ENCODE measurements around the gene PLEKHJ1. TPM values are rescaled to one million over a fixed set of nuclear protein-coding genes. Genes with fewer than 3 reads are reported as not detected.
"Not testable (repeated sequence)": the region's sequence is repeated elsewhere in the genome, so short reads cannot be mapped to it uniquely, and the experiment has no call there.

Gene PLEKHJ1
- 10 to 100 TPM; 69.8 to 71.3 TPM for total RNA-seq

GRCh38 chr19:2236314-2237050 is at the start of gene PLEKHJ1, which contains the start of gene SF3A2:
TSS of gene PLEKHJ1 (minus strand) at chr19:2236329. CDS start at chr19:2236248, 81 bp downstream.
TSS of gene SF3A2 (plus strand) at chr19:2236824. CDS start at chr19:2243419, 6,595 bp downstream.
- Mint-ChIP-seq H3K9me3 (no peaks in the 10 kb centered on the region), H3K27ac (peak within 1 kb of the TSS; percentile 100), H3K4me1 (peaks cover 46% of the 10 kb centered on the region), H3K27me3 (no peaks in the 10 kb centered on the region), H3K4me3 (peak within 1 kb of the TSS; percentile 100), H3K36me3 (peaks cover 23% of the 10 kb centered on the region)
- POLR2A ChIA-PET: interaction anchor here (0.5 to 4.5 kb wide), 14 partner anchors 25 to 510 kb away, joined by 3 to 71 read pairs (median 4); partner anchors contain the start of genes LSM7, SPPL2B and TIMM13
- DNase-seq (peak; percentile 100), ATAC-seq (ENCODE audit: low read depth) (peak; percentile 90)

GRCh38 chr19:2283835-2284507 is 47.8 kb upstream of the PLEKHJ1 start:
- Mint-ChIP-seq H3K36me3 (no peaks in the 10 kb centered on the region), H3K27ac (no peak overlapping the region), H3K4me1 (peaks cover 11% of the 10 kb centered on the region), H3K27me3 (peaks cover 6% of the 10 kb centered on the region), H3K4me3 (no peak overlapping the region), H3K9me3 (no peaks in the 10 kb centered on the region)
- DNase-seq (no peak), ATAC-seq (ENCODE audit: low read depth) (no peak)
- POLR2A ChIA-PET: interaction anchor here (0.7 kb wide), 2 partner anchors 9 to 43 kb away, joined by 3 to 4 read pairs; no protein-coding TSS in a partner anchor

DNA sequence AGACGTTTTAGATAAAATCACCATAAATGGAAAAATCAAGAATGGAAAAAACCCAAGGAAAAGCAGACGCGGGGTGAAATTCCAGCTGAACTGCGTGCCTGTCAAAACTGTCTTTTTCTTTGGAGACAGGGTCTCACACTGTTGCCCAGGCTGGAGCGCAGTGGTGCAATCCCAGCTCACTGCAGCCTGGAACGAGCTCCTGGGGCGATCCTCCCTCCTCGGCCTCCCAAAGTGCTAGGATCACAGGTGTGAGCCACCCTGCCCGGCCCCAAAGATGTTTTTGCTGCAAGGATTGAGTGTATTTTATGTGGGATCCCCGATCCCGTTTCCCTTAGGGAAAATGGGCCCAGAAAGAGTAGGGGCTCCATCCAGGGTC is 46.7 kb upstream of the PLEKHJ1 start:
- POLR2A ChIA-PET: interaction anchor here (1.0 to 1.1 kb wide), 2 partner anchors 47 to 193 kb away, joined by 3 to 4 read pairs; partner anchors contain the start of gene GADD45B

DNA sequence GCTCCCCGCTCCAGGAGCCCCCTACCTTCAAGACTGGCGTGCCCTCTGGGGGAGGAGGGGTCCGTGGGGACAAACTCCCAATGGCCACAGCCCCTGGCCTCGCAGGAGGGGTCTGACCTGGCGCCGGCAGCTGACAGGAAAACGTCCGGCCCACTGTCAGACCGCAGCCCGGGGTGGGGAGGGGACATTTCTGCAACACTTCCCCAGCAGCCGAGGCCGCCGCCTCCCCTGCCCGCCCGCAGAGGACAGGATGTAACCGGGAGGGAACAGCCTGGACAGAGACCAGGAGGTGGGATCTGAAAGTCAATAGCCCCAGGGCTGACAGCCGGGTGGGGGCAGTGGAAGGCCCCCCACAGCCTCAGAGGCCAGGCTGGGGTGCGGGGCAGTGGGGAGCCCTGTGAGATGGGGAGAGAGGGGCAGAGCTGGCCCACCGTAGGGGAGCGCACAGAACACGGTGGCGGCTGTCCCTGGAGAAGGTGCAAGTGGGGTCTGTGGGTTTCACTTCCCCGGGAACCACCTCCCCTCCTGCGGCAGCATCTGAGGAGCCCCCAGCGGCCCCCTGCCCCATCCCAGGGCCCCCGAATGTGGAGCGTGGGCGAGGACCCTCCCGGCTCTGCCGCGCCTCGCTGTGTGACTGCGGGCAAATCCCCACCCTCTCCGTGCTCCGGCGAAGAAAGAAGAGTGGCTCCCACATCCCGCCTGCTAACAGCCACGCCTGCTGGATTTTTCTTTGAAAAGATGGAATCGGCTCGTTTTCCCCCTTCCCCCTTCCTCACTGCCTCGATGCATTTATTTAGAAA is 46.1 kb upstream of the PLEKHJ1 start, which contains the start of gene PEAK3:
TSS of gene PEAK3 (minus strand) at position 114 of the 800 bp plus-strand sequence. CDS start 1,244 bp downstream, outside the sequence.
- peak; percentile 70 for DNase-seq

More for the DNA sequence above, 46.7 kb upstream of the PLEKHJ1 start:
- H3K9me3 Mint-ChIP-seq: no peaks in the 10 kb centered on the region
- no peak for DNase-seq
- H3K27me3 Mint-ChIP-seq: peaks cover 6% of the 10 kb centered on the region
- H3K4me1 Mint-ChIP-seq: peaks cover 6% of the 10 kb centered on the region
- no peak for ATAC-seq (ENCODE audit: low read depth)
- H3K27ac Mint-ChIP-seq: no peak overlapping the region
- no peaks in the 10 kb centered on the region for H3K36me3 Mint-ChIP-seq
- peak overlapping the region; percentile 63 for H3K4me3 Mint-ChIP-seq

GRCh38 chr19:2281265-2282061 is 45.3 kb upstream of the PLEKHJ1 start:
- not testable (repeated sequence) for H3K4me1 Mint-ChIP-seq; DNase-seq; H3K27me3 Mint-ChIP-seq; H3K9me3 Mint-ChIP-seq; H3K36me3 Mint-ChIP-seq; ATAC-seq (ENCODE audit: low read depth)
- POLR2A ChIA-PET: interaction anchor here (1.0 to 1.1 kb wide), 2 partner anchors 46 to 194 kb away, joined by 3 to 4 read pairs; partner anchors contain the start of gene GADD45B
- Mint-ChIP-seq H3K4me3 (peak overlapping the region; percentile 63), H3K27ac (peak overlapping the region; percentile 42)

More for the DNA sequence above, 46.1 kb upstream of the PLEKHJ1 start, which contains the start of gene PEAK3:
- Mint-ChIP-seq H3K36me3 (no peaks in the 10 kb centered on the region), H3K4me1 (peaks cover 6% of the 10 kb centered on the region), H3K27ac (peak within 1 kb of the TSS; percentile 63), H3K4me3 (peak within 1 kb of the TSS; percentile 63), H3K27me3 (peaks cover 6% of the 10 kb centered on the region), H3K9me3 (no peaks in the 10 kb centered on the region)
- peak; percentile 61 for ATAC-seq (ENCODE audit: low read depth)
- POLR2A ChIA-PET: interaction anchor here (1.0 to 1.1 kb wide), 2 partner anchors 46 to 194 kb away, joined by 3 to 4 read pairs; partner anchors contain the start of gene GADD45B

DNA sequence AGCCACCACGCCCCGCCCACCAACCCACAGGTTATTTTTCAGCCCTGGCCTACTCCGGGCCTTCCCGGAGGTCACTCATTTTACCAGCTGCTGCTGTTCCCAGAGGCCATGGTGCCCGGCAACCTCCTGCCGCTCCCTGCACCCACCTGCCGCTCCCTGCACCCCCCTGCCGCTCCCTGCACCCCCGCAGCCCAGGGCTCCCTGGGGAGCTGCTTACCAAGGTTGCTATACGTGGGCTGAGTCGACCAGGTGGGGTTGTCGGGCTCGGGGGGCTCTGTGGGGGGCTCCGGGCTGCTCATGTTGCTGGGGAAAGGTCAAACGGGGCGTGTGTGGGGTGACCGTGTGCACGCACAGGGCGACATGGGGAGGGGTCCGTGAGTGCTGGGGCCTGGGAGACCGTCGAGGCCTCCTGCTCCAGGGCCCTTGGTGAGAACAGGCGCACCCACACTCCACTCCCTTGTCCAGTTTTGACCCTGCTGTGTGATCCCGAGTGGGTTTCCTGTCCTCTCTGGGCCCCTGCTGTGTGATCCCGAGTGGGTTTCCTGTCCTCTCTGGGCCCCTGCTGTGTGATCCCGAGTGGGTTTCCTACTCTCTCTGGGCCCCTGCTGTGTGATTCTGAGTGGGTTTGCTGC is 44.6 kb upstream of the PLEKHJ1 start:
- POLR2A ChIA-PET: interaction anchor here (0.7 kb wide), 1 partner anchor 175 kb away, joined by 4 read pairs; no protein-coding TSS in a partner anchor
- no peaks in the 10 kb centered on the region for H3K9me3 Mint-ChIP-seq
- no peak for ATAC-seq (ENCODE audit: low read depth)
- no peak overlapping the region for H3K4me3 Mint-ChIP-seq
- peaks cover 6% of the 10 kb centered on the region for H3K27me3 Mint-ChIP-seq
- DNase-seq: no peak
- H3K27ac Mint-ChIP-seq: no peak overlapping the region
- H3K36me3 Mint-ChIP-seq: no peaks in the 10 kb centered on the region
- peaks cover 6% of the 10 kb centered on the region for H3K4me1 Mint-ChIP-seq

DNA sequence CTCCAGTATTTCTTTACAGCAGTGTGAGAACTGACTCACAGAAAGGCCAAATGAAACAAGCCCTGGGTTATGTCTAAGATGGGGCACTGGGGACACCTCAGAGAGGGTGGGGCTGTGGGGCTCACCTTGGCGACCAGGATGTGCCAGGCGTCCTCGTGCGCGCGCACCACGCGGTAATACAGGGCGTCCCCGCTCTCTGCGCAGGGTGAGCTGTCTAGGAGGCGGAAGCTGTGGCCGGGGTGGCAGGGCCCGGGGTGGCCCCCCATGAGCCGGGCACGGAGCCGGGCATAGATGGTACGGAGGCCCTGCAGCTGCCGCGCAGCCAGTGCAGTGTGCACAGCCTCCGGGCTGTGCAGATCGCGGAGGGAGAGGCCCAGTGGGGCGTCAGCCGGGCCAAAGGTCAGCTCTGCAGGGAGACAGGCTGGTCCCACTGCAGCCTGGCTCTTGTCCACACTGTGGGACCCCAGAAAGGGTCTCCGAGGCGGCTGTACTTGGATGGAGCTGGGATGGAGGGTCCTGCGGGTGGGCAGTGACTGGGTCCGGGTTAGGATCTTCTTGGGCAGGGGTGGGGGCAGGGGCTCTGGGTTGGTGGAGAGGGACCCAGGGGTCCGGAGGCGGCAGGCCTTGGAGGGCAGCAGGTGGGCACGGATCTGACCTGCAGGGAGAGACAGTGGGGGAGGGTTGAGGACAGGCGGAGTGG is 42.5 kb upstream of the PLEKHJ1 start:
- POLR2A ChIA-PET: interaction anchor here (1.3 kb wide), 1 partner anchor 129 kb away, joined by 3 read pairs; no protein-coding TSS in a partner anchor
- ATAC-seq (ENCODE audit: low read depth): no peak
- Mint-ChIP-seq H3K27me3 (peaks cover 6% of the 10 kb centered on the region), H3K9me3 (no peaks in the 10 kb centered on the region), H3K4me3 (no peak overlapping the region), H3K36me3 (peaks cover 12% of the 10 kb centered on the region), H3K4me1 (peaks cover 19% of the 10 kb centered on the region), H3K27ac (no peak overlapping the region)
- DNase-seq: no peak

DNA sequence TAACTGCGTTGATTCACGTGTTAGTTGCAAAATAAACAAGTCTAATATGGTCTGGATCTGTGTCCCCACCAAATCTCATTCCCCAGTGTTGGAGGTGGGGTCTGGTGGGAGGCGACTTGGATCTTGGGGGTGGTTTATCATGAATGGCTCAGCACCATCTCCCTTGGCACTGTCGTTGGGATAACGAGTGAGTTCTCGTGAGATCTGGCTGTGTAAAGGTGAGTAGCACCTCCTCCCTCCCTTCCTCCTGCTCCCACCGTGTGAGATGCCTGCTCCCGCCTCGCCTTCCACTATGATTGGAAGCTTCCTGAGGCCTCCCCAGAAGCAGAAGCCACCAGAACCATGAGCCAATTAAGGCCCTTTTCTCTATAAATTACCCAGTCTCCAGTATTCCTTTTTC is 41.0 kb upstream of the PLEKHJ1 start:
- Mint-ChIP-seq H3K4me1 (peaks cover 23% of the 10 kb centered on the region), H3K27ac (no peak overlapping the region), H3K4me3 (no peak overlapping the region), H3K9me3 (no peaks in the 10 kb centered on the region), H3K27me3 (no peaks in the 10 kb centered on the region), H3K36me3 (peaks cover 16% of the 10 kb centered on the region)
- POLR2A ChIA-PET: interaction anchor here (0.6 kb wide), 1 partner anchor 41 kb away, joined by 3 read pairs; the partner anchor contains the start of gene PLEKHJ1
- ATAC-seq (ENCODE audit: low read depth) (no peak), DNase-seq (no peak)

DNA sequence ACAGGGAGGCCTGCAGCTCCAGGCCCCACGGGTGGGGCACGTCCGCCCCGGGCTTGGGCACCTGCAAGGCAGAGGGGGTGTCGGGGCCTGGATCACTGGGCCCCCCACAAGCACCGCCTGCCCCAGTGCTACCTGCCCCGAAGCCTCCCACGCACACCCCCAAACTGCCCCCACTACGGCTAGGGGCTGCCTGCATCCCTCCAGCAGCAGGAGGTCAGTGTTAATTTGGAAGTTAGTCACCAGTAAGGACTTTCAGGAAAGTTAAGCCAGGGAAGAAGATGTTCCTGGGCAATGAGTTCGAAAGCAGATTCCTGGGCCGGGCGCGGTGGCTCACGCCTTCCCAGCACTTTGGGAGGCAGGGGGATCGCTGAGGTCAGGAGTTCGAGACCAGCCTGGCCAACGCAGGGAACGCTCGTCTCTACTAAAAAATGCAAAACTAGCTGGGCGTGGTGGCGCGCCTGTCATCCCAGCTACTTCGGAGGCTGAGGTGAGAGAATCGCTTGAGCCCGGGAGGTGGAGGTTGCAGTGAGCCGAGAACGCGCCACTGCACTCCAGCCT is 40.4 kb upstream of the PLEKHJ1 start:
- Mint-ChIP-seq H3K27ac (no peak overlapping the region), H3K9me3 (no peaks in the 10 kb centered on the region), H3K4me3 (no peak overlapping the region), H3K27me3 (no peaks in the 10 kb centered on the region), H3K4me1 (peaks cover 23% of the 10 kb centered on the region), H3K36me3 (peaks cover 20% of the 10 kb centered on the region)
- ATAC-seq (ENCODE audit: low read depth) (no peak), DNase-seq (no peak)
- POLR2A ChIA-PET: interaction anchor here (0.6 kb wide), 2 partner anchors 41 to 475 kb away, joined by 3 read pairs; partner anchors contain the start of gene PLEKHJ1

DNA sequence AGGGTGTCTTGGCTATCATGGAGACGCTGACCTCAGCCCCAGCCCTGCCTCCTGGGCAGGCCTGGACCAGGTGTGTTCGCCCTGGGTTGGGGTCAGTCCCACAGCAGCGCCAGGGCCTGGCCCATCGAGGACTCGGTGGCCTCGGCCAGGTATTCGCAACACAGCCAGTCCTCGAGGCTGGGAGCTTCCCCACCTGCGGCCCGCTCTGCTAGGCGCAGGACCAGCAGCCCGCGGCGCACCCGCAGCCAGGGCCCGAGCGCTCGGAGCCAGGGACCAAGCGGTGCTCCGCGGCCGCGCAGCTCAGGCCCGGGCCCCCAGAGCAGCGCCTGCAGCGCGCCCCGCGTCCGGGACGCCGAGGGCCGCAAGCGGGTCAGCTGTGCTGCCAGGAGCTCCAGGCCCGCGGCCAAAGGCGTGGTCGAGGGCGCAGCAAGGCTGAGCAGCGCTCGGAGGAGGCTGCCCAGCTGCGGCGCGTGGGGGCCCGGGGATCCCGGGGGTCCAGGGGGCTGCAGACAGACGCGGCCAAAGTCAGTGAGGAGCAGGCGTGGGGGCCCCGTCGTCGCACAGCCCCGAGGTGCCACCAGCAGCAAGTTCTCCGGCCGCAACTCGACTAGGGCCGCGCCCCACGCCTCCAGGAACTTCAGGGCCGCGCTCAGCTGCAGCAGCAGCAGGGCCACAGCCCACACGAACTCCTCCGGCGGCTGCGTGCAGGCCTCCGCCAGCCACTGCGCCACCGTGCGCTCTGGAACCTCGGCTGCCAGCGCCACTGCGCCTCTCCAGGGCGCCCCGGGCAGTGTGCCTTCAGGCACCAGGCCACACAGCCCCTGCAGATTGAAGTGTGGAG is 39.7 kb upstream of the PLEKHJ1 start:
- ATAC-seq (ENCODE audit: low read depth) (no peak), DNase-seq (no peak)
- H3K27me3 Mint-ChIP-seq: no peaks in the 10 kb centered on the region
- H3K27ac Mint-ChIP-seq: no peak overlapping the region
- H3K4me3 Mint-ChIP-seq: no peak overlapping the region
- H3K9me3 Mint-ChIP-seq: no peaks in the 10 kb centered on the region
- peaks cover 23% of the 10 kb centered on the region for H3K36me3 Mint-ChIP-seq
- POLR2A ChIA-PET: interaction anchor here (0.6 to 7.3 kb wide), 4 partner anchors 13 to 476 kb away, joined by 3 to 71 read pairs (median 5); partner anchors contain the start of gene PLEKHJ1
- H3K4me1 Mint-ChIP-seq: peaks cover 26% of the 10 kb centered on the region
